Body of pancreas (tissue), 4 donors: ENCODE measurements around the gene PLCB1. TPM values are rescaled to one million over a fixed set of nuclear protein-coding genes. Genes with fewer than 3 reads are reported as not detected.

ENCODE experiments used
- ATAC-seq: fragments of 150-250 bp; one replicate; pipeline ENCODE4 v1.9.1; 2016
- DNase-seq, 4 donors: peaks; one replicate each; pipeline ENCODE4 v3.0.0-alpha.2; 2019
- H3K27ac ChIP-seq, 4 donors: fragments of 200-600 bp; sonication (generic); 1 replicate in 3 of 4; 2 replicates in 1 of 4; pipeline versions ENCODE4 v1.5.1 to v1.6.1; 2016 to 2019; ENCODE audit warnings: mild to moderate bottlenecking in 1 of 4, mixed read lengths in 1 of 4, moderate library complexity in 1 of 4
- H3K27me3 ChIP-seq, 2 donors: fragments of 200-600 bp; sonication (generic); one replicate each; pipeline ENCODE4 v1.6.0; 2016; ENCODE audit warnings: mild to moderate bottlenecking in 1 of 2
- H3K36me3 ChIP-seq, 2 donors: fragments of 200-600 bp; sonication (generic); replicated peaks in 1 of 2; 2 replicates each; pipeline ENCODE4 v1.5.1; 2016; ENCODE audit warnings: low read depth in 2 of 2; ENCODE audit not compliant: insufficient read depth in 1 of 2
- H3K4me1 ChIP-seq: fragments of 200-600 bp; sonication (generic); one replicate; pipeline ENCODE4 v1.6.0; 2016
- H3K4me3 ChIP-seq, 2 donors: fragments of 200-600 bp; sonication (generic); 1 replicate in 1 of 2; 2 replicates in 1 of 2; pipeline ENCODE4 v1.5.1; 2016 to 2019
- H3K9me3 ChIP-seq, 3 donors: fragments of 200-600 bp; sonication (generic); 1 replicate in 2 of 3; 2 replicates in 1 of 3; pipeline ENCODE4 v1.5.1; 2016
- CTCF ChIP-seq, 7 experiments: fragments of 450-650 bp in 4 of 7; fragments of 200-600 bp in 3 of 7; sonication (generic) in 3 of 7; IDR thresholded peaks; one replicate each; pipeline ENCODE4 v1.5.1; 2016 to 2019; ENCODE audit warnings: antibody characterized with exemption in 7 of 7
- POLR2A ChIP-seq, 3 donors: fragments of 450-650 bp; IDR thresholded peaks; one replicate each; pipeline ENCODE4 v1.6.1; 2016; ENCODE audit warnings: antibody characterized with exemption in 3 of 3, mild to moderate bottlenecking in 2 of 3
- WGBS, 2 donors: methylation state at CpG; one replicate each; pipeline ENCODE4 v1.1.5; 2017; 5-methylcytosine and 5-hydroxymethylcytosine counted together
- intact Hi-C: fragments of 100-400 bp; cut with DNase I; formaldehyde crosslinking; loops from one replicate; pipeline ENCODE4 v1.15.1; 2023
- total RNA-seq, 2 donors: library from RNA; depleted of rRNA; stranded (reverse); fragments of >200 nt; gene quantifications; one replicate each; pipeline ENCODE4 v1.1.0, GENCODE V29; 2016

Gene PLCB1
- total RNA-seq, 2 donors from 2014 or later, result 32.9 to 46.1 TPM

GRCh38 chr20:8115436-8115835 lies 16.6 kb upstream of the PLCB1 start:
- H3K4me3 ChIP-seq, result no peak overlapping the region
- ATAC-seq, result no peak
- intact Hi-C loops, result no loop called here

GRCh38 chr20:8116067-8116811 lies 15.8 kb upstream of the PLCB1 start:
- Histone ChIP-seq H3K4me1 (no peaks in the 10 kb centered on the region), H3K27ac (no peak overlapping the region), H3K9me3 (no peaks in the 10 kb centered on the region), H3K27me3 (no peaks in the 10 kb centered on the region), H3K36me3 (no peaks in the 10 kb centered on the region), H3K4me3 (no peak overlapping the region)
- 51 to 64% methylated on average over 5 of the region's 5 CpGs for WGBS, 2 donors
- DNase-seq, result no peak
- TF ChIP-seq POLR2A (IDR thresholded peaks at IDR 0.05), result no peak
- no peak for TF ChIP-seq CTCF (IDR thresholded peaks at IDR 0.05)
- peak; percentile 35 for ATAC-seq
- intact Hi-C loops, result no loop called here

More at GRCh38 chr20:8115436-8115835, 16.6 kb upstream of the PLCB1 start:
- no peaks in the 10 kb centered on the region for H3K27me3 ChIP-seq
- DNase-seq, result no peak
- no peaks in the 10 kb centered on the region for H3K4me1 ChIP-seq
- no peak for TF ChIP-seq CTCF (IDR thresholded peaks at IDR 0.05)
- no peak for TF ChIP-seq POLR2A (IDR thresholded peaks at IDR 0.05)
- no peak overlapping the region for H3K27ac ChIP-seq
- H3K9me3 ChIP-seq, result no peaks in the 10 kb centered on the region
- H3K36me3 ChIP-seq, result no peaks in the 10 kb centered on the region

- no peak for DNase-seq
- H3K4me1 ChIP-seq, result no peaks in the 10 kb centered on the region
- 78 to 86% methylated on average over 3 of the region's 3 CpGs for WGBS, 2 donors
- no peak overlapping the region for H3K27ac ChIP-seq
- no peak overlapping the region for H3K4me3 ChIP-seq
- no peaks in the 10 kb centered on the region for H3K36me3 ChIP-seq
- TF ChIP-seq CTCF (IDR thresholded peaks at IDR 0.05) (no peak), POLR2A (IDR thresholded peaks at IDR 0.05) (no peak)
- intact Hi-C loops, result no loop called here
- H3K9me3 ChIP-seq, result no peaks in the 10 kb centered on the region
- H3K27me3 ChIP-seq, result no peaks in the 10 kb centered on the region
- ATAC-seq, result no peak
Observed at GRCh38 chr20:8117636-8118035, 14.4 kb upstream of the PLCB1 start.

GRCh38 chr20:8118039-8118438 lies 14.0 kb upstream of the PLCB1 start:
- Histone ChIP-seq H3K4me3 (no peak overlapping the region), H3K36me3 (no peaks in the 10 kb centered on the region), H3K27me3 (no peaks in the 10 kb centered on the region), H3K27ac (no peak overlapping the region), H3K4me1 (no peaks in the 10 kb centered on the region), H3K9me3 (no peaks in the 10 kb centered on the region)
- TF ChIP-seq CTCF (IDR thresholded peaks at IDR 0.05), result no peak
- no peak for TF ChIP-seq POLR2A (IDR thresholded peaks at IDR 0.05)
- 88 to 96% methylated on average over 1 of the region's 1 CpG for WGBS, 2 donors
- DNase-seq (no peak), ATAC-seq (no peak)
- intact Hi-C loops, result no loop called here

GRCh38 chr20:8118760-8119159 lies 13.3 kb upstream of the PLCB1 start:
- Histone ChIP-seq H3K27me3 (no peaks in the 10 kb centered on the region), H3K9me3 (no peaks in the 10 kb centered on the region), H3K36me3 (no peaks in the 10 kb centered on the region), H3K27ac (no peak overlapping the region), H3K4me3 (no peak overlapping the region), H3K4me1 (no peaks in the 10 kb centered on the region)
- no peak for DNase-seq
- no peak for ATAC-seq
- intact Hi-C loops, result no loop called here
- WGBS, 2 donors, result 48 to 50% methylated on average over 1 of the region's 1 CpG
- no peak for TF ChIP-seq CTCF (IDR thresholded peaks at IDR 0.05)
- TF ChIP-seq POLR2A (IDR thresholded peaks at IDR 0.05), result no peak
